Measurements from ENCODE around the gene KDM4C.

GRCh38 chr9:7146582-7146981, 388.8 kb downstream of the KDM4C start:
- TF ChIP-seq EP300 (IDR thresholded peaks at IDR 0.05; ENCODE audit: borderline replicate concordance) (no peak), CREB1 (IDR thresholded peaks at IDR 0.05; ENCODE audit: low read depth) (no peak), REST (IDR thresholded peaks at IDR 0.05; ENCODE audit: low read depth) (no peak), MAX (IDR thresholded peaks at IDR 0.05) (no peak)
